GM19438 (cell line): ENCODE data around the gene MCHR1.
"Not testable (repeated sequence)": the region's sequence is repeated elsewhere in the genome, so short reads cannot be mapped to it uniquely, and the experiment has no call there.

ENCODE experiments used
- ATAC-seq: cut with Tn5 transposase; IDR thresholded peaks from one replicate; pipeline ENCODE4 v1.9.1; 2021; ENCODE audit warnings: low read depth; ENCODE audit not compliant: unreplicated experiment

The MCHR1 gene

DNA sequence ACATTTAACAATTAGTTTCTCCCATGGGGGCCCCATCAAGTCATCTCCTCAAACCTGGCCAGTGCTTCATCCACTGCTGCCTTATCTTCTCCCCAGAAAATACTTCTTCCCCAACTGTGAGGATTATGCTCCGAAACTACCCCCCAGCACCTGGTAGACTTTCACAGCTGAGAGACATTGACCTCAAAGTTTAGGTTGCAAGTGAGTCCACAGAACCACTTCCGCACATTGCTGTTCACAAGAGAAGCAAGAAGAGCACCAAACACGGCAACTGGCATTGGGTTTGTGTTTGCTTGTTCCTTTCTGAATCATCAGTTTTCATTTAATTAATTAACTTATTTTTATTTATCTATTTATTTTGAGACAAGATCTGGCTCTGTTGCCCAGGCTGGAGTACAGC, 6.1 kb downstream of the MCHR1 start:
- no peak for ATAC-seq

GRCh38 chr22:40687706-40688105, 8.4 kb downstream of the MCHR1 start:
- no peak for ATAC-seq

DNA sequence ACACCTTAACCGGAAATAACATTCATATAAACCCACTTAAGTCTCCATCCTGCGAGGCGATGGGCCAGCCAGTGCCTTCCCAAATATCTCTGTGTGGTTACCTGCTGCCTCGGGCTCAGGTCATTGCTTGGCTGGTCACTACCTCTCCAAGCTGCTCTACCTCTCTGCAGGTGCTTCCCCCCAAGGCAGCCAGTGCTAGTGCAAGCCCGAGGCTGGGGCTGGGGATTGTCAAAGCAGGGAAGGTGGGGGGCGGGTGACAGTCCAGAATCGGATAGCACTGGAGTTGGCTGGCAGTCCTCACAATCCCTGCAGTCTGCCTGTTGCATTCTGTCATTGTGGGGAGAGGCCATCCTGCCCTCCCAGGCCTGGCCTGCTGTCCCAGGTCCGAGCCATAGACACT, 11.1 kb downstream of the MCHR1 start:
- no peak for ATAC-seq

DNA sequence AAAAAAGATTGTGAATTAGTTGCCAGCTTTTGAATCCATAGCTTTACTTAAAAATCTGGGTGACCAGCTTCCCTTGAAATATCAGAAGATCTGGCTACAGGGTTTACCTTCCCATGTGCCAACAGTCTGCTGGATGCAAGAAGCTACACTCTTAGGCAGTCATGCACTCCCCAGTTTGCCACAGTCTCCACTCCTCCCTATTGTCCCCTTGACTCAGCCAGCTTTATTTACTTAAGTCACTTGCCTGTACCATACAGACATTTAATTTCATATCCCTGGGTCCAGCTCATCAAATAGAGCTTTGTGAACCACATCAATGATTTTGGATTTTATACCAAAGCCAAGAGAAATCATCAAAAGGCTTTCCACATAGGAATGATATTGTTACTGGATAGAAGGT, 12.2 kb downstream of the MCHR1 start:
- ATAC-seq = no peak

DNA sequence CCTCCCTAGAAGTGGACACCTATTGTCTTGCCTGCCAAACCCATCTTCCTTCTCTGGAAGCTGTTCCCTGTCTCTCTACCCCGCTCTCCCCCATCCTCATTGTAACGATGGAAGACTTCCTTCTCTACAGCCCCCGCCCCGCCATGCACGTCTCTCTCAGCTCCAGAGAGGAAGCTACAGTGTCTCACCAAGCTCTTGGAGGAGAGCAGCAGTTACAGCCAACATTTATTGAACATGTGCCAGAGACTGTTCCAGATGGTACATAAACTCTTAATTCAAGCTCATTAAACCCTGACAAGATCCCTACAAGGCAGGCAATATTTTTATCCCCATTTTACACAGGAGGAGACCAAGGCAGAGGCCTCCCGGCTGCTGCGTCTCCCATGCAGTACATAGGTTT, 15.1 kb downstream of the MCHR1 start:
- no peak for ATAC-seq

GRCh38 chr22:40701274-40701673, 22.0 kb downstream of the MCHR1 start:
- ATAC-seq = no peak

DNA sequence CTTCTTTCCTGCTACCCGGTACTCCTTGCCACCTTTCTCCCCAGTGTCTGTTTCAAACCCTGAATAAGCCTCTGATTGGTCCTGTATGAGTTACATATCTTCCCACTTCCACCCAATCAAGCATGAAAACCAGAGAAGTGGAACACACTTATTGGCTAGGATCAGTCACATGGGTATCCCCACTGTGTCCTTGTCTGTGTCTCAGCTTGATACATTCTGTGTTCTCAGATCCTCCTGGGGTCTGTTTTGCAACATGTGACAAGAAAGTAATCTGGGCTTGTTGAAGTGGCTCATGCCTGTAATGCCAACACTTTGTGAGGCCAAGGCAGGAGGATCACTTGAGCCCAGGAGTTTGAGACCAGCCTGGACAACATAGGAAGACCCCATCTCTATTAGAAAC, 23.9 kb downstream of the MCHR1 start:
- no peak for ATAC-seq

GRCh38 chr22:40703736-40704135, 24.5 kb downstream of the MCHR1 start:
- ATAC-seq = no peak

DNA sequence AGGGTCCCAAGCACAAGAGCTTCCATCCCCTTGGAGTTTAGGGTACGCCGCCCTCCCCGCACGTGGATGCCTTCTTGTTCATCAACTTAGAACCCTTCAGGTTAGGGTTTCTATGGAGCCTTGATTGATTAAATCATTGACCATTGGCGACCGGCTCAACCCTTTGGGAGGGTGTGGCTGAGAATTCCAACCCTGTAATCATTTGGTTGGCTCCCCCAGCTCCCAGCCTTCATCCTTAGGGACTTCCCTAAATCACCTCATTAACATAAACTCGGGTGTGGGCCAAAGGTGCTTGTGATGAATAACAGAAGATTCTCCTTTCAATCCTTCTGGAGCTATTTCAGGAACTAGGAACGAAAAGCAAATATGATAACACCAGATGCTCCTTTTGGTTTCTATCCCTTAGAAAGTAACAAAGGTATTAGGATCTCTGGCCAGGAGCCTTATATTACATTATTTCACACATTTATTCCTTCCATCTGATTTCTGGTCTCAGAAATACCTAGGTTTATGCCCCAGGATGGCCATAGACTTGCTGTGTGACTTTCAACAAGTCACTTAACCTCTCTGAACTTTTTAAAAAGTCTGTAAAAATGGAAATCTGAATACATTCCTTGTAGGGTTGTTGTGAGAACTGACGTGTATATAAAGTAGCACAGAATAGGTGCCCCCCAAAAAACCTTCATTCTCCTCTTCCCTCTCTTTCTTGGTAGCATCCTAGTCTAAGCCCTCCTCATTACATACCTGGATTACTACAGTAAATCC, 26.8 kb downstream of the MCHR1 start:
- ATAC-seq = no peak

GRCh38 chr22:40707154-40707553, 27.9 kb downstream of the MCHR1 start:
- ATAC-seq = no peak

DNA sequence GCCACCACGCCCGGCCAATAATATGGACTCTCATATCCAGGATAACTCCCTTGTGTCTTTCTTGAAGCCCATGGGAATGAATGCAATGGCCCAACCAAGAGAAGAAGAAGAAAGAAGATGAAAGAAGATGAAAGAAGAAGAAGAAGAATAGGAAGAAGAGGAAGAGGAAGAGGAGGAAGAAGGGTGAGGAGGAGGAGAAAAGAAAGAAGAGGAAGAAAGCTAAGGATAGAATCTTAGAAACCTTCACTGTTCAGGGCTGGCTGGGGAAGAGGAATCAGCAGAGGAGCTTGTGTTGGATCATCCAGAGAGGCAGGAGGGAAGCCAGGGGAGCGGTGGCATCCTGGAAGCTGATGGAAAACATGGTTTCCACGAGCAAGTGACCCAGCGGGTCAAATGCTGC, 28.9 kb downstream of the MCHR1 start:
- ATAC-seq = no peak

DNA sequence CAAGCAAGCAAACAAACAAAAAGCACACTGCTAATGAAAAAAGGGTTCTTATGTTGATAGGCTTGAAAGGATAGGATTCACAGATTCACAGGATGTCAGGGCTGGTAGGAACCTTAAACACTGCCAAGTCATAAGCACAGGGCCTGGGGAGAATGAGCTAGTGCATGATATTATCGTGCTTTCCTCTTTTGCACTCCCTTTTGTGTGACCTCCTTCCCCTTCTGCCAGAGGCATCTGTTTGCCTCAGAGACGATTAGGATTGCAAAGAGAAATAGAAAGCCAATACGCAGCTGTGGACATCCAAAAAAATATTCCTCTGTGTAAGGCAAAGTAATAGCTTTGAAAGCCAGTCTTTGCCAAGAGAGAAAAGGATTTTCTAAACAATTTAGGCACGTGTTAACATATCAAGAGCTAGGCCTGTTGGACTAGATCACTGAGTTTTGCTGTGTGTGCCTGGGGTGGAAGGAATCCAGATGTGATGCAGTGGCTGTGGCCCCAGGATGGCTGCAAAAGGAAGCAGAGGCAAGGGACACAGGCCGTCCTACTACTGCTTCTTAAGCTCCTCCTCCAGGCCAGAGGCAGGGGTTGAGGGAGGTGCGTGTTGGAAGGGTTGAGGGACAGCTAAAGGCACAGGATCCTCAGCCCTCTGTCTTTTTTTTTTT, 30.6 kb downstream of the MCHR1 start:
- no peak for ATAC-seq

- ATAC-seq = no peak
Measured at GRCh38 chr22:40712311-40712710, 33.0 kb downstream of the MCHR1 start.

DNA sequence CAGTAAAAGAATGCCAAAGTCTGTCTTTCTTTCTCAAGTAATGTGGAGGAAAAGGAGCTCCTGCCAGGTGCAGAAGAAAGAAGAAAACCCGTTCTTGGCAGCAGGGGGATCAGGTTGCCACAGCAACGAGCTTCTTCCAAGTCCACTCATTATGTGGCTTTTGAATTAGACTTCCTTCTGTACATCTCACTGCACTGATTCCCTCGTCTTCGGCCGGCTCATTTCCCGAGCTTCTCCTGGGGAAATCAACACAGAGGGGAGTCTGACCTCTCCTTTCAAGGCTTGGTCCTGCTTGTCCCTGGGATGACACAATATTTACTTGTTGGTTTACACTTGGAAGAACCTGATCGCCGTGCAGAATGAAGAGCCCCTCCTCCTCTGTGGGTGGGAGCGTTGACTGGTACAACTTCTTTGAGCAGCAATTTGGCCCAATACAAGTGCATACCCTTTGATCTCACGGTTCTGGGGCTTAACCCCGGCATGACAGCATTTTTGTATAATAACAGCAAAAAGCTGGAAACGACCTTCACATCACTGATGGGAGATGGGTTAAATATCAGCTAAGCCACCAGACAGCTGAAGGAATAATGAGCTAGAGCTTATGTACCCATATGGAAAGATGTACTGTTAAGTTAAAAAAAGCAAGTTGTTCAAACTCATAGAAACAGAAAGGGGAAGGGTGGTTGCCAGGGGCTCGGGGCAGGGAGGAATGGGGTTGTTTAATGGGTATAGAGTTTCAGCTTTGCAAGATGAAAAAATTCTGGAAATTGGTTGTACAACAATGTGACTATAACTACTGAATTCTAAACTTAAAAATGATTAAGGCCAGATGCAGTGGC, 35.4 kb downstream of the MCHR1 start:
- no peak for ATAC-seq

DNA sequence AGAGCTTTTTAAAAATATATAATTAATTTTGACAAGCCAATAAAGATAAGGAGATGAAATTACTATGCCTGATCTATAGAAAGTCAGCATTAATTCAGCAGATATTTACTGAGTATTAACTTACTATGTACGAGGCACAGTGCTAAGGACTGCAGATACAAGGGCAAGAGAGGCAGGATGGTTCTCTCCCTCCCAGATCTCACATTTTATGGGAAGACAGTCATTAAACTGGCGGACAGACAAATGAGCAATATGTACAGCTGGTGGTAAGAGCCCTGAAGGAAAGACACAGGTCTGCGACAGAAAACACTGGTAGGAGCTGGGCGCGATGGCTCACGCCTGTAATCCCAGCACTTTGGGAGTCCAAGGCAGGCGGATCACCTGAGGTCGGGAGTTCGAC, 36.8 kb downstream of the MCHR1 start:
- no peak for ATAC-seq

GRCh38 chr22:40717657-40718056, 38.4 kb downstream of the MCHR1 start:
- not testable (repeated sequence) for ATAC-seq

DNA sequence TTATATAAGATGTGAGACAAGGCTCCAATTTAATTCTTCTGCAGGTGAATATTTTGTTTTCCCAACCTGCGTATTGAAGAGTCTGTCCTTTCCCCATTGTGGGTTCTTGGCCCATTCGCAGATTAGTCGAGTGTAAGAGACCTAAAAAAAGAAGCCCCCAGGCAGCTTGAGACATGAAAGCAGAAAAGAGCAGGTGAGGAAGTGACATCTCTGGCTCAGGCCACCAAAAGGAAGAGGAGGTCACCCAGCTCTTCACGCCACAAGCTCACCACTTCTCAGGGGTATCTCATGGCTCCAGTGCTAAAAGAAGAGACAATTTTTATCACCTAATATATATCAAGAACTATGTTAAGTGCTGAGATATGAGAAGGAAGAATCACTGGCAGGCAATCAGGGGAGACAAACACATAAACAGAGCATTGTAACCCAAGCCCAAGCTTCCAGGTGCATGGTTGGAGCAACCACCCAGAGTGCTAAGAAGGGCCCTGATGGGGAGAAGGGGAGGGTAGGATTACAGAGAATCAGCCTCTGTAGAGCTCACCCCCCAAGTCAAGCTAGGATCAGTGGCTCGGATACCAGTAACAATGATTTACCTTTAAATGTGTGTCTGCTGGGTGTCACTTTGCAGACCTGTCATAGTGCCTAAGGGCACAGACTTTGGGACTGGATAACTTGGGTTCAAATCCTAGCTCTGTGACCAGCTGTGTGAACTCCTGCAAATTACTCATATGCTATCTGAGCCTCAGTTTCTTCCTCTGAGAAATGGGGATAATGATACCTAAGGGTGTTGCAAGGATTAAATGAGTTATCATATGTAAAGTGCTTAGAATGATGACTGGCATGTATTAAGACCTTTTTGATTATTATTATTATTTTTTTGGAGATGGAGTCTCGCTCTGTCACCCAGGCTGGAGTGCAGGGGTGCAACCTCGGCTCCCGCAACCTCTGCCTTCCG, 39.2 kb downstream of the MCHR1 start:
- ATAC-seq = no peak

DNA sequence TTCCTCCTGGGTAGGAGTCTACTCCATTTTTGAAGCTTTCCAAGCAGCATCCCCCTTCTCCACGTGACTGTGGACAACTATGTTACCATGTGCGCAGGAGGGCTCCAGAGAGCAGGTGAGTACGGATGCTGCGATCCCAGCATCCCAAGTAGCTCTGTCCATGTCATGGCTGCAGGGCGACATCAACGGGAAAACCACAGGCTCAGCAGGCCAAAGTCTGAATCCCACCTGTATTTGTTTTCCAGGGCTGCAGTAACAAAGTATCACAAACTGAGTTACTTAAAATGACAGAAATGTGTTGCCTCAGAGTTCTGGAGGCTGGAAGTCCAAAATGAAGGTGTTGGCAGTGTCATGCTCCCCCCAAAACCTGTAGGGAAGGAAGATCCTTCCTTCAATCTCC, 40.3 kb downstream of the MCHR1 start:
- ATAC-seq = no peak

- ATAC-seq = not testable (repeated sequence)
Measured at GRCh38 chr22:40720156-40720537, 40.9 kb downstream of the MCHR1 start.

DNA sequence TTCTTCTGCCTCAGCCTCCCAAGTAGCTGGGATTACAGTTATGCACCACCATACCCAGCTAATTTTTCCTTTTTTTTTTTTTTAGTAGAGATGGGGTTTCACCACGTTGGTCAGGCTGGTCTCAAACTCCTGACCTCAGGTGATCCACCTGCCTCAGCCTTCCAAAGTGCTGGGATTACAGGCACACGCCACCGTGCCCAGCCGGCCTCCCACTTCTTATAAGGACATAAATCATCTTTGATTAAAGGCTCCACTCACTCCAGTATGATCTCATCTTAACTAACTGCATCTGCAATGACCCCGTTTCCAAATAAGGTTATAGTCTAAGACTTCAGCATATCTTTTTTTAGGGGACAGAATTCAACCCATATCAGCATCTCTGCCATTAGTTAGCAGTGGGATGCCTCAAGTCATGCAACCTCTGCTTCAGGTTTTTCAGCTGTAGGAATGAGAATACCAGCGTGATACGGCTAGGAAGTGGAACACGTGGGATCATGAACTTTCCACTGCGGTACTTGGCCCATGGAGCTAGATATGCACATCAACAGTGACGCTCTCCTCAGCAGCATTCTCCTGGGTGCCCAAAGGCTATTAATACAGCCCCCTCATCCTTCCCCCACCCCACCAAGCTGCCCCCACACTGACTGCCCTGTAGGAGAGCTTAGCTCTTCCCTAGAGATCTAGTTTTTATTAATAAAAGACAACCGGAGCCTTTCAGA, 41.4 kb downstream of the MCHR1 start:
- ATAC-seq = no peak
